Cerebellar cortex (tissue), 1 donor: ENCODE data around the gene LMAN1L.

ENCODE experiments used
- DNase-seq: peaks from one replicate; pipeline ENCODE4 v3.0.0-alpha.2; 2015; ENCODE audit warnings: low spot score

LMAN1L gene

DNA sequence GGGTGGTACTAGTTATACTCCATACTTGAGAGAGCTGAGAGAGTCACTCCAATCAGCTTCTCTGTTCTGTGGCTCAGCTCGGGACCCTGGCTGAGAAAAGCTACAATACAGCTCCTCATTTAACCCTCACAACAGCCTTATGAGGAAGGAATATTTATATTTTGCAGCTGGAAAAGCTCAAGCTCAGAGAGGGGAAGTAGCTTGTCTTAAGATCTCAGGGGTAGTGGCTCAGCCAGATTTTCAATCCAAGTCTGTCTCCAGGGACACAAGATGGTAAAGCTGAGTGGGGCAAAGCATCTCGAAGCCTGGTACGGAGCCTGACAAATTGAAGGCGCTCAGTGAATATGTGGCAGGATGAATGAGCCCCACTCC is 45.7 kb downstream of the LMAN1L start:
- no peak for DNase-seq

DNA sequence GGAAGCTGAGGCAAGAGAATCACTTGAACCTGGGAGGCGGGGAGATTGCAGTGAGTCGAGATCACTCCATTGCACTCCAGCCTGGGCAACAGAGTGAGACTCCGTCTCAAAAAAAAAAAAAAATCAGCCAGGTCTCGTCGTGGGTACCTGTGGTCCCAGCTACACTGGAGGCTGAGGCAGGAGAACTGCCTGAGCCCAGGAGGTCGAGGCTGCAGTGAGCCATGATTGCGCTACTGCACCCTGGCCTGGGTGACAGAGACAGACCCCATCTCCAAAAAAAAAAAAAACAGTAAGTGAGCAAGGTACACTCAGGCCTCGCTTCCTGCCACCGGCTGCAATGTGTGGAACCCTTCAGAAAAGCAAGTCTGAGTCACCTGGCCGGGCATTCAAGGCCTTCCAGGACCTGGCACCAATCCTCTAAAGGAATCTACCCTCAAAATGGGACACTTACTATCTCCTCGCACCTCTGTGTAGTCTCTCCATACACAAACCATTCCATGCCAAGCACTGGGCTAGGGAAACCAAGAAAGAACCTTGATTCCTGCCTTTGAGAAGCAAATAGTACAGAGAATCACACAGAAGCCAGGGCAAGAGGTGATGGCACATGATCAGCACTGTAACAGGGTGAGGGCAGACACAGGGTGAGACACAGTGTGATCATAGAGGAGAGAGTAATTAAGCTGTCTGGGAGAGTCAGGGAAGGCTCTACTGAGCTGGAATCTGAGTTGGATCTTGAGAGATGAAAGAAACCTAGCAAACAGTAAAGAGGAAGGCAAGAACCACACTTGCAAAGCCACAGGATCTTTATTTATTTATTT is 50.8 kb downstream of the LMAN1L start:
- DNase-seq, result no peak

DNA sequence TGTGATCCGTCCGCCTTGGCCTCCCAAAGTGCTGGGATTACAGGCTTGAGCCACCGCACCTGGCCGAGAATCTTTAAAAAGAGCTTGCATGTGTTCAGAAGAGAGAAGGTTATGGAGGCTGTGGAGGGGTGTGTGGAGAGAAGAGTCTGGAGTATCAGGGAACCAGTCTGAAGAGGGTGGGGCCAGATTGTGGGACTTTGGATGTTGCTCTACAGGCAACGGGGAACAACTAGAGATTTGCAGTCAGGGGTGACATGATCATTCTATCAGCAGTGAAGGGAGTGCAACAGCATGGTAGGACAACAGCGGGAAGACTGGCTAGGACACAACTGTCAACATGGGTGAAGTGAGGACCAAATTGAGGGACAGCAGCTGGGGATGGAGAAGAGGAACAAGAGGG is 51.7 kb downstream of the LMAN1L start:
- DNase-seq, result no peak

DNA sequence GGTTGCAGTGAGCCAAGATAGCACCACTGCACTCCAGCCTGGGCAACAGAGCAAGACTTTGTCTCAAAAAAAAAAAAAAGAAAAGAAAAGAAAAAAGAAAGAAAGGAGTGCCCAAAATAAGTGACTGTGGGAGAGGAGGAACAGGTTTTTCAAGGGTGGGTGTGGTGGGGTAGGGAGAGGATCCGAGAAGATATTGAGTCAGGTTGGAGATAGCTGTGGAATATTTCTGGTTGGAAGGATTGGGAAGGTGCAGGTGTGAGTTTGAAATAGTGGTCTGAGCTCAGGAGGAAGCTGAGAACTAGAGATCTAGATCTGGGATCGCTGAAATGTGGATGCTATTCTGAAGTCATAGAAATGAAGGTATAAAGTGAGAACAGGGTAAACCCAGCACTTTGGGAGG is 52.7 kb downstream of the LMAN1L start:
- DNase-seq, result no peak

DNA sequence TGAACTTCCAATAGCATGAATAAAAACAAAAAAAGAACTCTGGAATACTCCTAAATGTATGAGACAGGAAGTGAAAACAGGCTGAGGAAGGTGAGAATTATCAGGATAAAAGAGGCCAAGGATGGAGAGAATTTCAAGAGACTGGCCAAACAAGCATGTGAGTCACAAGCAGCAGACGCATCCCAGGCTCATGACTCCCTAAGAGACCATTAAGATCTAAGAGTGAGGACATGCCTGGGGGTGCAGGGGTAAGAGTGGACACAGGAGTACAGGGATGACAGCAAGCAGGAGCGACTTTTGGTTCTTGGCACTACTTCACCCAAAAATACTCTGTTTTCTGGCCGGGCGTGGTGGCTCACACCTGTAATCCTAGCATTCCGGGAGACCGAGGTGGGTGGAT is 53.5 kb downstream of the LMAN1L start:
- no peak for DNase-seq

DNA sequence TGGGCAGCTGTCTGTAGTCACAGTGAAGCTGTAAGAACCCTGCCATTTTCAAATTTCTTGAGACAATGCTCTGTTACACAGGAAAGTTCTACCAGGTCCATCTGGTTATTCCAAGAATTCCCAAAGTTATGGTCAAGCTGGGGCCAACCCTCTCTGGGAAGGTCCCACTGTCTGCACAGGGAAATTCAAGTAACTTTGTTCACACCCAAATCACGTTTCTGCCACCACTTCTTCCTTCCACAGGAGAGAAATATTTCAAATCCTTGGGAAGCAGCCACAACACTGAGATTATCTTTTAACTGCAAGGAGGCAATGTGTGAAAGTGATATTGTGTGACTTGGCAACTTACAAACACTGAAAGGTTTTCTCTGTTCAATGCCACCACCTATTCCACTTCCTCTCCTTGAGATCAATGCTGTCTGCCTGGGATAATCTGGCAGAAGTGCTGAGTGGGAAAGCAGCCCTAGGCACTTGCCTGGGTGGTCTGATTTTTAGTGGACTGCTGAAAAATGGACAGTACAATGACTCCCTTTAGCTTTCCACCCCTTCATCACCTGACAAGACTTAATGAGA is 54.9 kb downstream of the LMAN1L start:
- no peak for DNase-seq

DNA sequence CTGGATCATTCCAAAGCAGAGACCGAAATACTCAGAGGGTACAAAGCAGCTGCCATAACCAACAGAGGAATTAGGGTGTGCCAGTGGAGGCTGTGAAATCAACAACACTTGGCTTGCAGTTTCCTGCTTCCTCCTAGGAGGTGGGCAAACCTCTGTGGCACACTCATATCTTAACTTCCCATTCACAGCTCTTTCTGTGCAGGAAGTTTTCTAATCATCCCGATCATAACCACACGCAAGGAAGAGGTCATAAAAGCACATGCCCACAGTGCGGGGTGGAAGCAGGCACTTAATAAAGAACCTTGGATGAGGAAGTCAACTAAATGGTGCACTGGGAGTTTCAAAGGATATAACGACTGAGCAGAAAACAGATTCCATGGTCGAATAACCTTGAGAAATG is 55.4 kb downstream of the LMAN1L start:
- DNase-seq, result no peak

DNA sequence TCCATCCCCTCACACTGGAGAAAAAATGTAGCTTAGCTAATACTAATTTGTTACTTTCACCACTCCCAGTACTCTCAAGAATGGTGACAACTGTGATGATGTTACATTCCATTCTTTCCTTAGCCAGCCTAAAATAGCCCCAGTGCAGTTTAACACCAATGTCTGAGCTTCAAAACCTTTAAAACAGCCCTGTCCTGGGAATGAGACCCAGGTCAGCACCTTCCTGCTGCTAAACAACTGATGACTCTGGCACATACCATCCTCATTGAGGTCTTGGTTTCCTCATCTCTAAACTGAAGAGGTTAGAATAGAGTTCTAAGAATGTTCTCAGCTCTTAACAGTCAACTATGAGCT is 56.7 kb downstream of the LMAN1L start:
- DNase-seq, result no peak

DNA sequence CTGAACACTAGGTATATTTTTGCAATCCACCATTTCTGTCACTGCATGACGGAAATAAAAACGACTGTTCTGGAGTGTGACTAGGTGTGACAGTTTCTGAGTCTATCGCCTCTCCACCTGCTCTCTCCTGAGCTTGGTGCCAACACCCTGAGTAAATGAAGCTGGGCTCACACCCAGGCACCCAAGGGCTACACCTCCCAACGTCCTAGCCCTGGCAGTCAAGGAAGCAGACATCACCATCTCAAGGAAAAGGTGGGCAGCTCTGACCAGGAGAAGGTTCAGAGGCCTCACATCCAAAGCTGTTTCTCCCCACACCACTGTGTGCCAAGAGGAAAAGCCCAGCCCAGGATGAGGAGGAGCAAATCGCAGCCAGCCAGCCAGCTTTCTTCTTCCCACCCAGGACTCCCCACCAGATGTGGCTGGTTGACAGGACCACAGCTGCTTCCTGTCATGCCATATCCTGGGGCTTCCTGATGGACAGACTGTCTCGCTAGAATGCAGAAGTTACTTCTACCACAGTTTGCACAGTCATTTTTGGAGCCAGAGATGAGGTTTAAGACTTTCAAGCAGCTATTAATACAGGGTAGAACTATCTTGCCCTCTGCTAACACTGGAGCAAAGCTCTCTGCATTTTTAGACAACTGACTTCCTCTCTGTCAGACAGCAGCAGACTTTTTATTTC is 57.2 kb downstream of the LMAN1L start:
- DNase-seq, result peak; percentile 11

DNA sequence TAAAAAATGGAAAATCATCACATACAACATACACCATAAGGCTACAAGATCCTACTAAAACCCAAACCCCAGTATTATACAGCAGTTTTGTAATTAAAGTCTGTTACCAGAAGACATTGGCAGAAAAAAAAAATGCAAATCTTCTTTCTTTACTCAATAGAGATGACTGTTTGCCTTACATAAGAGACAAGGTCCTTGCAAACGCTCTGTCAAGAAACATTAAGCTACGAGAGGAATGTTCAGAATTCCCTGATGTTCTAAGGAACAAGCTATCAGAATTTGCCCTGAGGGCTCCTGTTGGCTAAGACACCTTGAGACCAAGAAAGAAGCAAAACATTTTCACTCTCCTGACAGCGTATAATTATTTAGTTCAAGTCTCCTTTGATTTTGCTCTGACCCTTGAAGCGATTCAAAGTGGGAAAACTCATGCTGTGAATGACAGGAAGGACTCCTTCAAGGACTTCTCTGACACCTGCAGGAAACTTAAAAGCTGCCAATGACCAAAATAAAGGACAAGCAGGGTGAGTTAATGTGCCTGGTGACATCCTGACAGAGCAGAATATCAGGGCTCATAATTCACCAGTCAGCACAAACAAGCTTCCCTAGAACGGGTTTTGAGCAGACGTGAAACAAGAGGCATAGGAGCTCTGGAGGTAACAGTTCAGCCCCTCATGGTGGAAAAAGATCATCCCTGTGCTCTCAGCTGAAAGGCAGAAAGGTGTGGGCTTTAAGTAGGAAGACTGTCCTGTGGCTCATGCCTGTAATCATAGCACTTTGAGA is 58.0 kb downstream of the LMAN1L start:
- no peak for DNase-seq

DNA sequence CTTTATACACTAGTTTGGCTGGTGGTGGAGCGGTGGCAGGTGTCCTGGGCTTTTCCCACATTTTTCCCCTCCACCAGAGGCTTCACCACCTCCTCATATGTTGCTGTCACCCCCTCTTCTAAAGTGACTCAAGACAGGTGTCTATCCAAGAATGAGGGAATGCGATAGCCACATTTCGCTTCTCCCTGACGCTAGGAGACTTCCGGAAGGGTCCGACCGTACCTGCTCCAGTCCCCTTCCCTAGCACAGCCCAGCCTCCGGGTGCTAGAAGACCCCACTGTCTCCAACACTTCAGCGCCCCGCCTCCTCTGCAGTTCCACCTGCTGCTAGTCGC is 60.0 kb downstream of the LMAN1L start:
- no peak for DNase-seq

DNA sequence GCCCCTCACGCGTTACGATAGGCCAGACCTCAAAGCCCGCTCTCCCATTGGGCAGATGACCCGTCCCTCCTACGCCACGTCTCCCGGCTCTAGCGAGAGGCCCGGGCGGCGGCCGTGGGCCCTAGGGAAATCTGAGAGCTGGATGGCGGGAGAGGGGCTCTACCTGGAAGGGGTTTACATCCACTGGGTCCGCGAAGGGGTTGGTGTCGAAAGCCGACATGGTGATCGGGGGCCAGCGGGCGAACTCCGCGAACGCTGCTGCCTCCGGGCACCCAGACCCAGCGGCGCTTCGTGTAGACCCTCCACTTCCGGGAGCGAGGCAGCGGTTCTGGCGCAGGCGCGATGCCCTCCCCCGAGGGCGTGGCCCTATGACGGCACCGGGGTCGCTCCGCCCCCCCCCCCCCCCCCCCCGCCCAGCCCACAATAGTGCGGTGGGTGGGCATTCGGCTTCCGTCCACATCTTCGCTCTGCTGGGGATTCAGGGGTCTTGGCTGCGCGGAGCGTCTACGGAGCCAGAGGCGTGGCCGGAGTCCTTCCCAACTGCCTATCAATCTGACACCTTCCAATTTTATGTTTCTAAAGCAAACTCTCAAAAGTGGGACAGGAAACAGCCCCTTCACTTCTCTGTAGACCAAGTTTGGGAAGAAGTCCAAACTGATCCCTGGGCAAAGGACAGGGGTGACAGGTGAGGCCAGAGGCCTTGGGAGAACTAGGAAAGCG is 60.6 kb downstream of the LMAN1L start, which contains the start of gene SCAMP2:
TSS of gene SCAMP2 (minus strand) at position 330 of the 720 bp plus-strand sequence. CDS start at position 220, 110 bp downstream.
- DNase-seq, result peak; percentile 97

DNA sequence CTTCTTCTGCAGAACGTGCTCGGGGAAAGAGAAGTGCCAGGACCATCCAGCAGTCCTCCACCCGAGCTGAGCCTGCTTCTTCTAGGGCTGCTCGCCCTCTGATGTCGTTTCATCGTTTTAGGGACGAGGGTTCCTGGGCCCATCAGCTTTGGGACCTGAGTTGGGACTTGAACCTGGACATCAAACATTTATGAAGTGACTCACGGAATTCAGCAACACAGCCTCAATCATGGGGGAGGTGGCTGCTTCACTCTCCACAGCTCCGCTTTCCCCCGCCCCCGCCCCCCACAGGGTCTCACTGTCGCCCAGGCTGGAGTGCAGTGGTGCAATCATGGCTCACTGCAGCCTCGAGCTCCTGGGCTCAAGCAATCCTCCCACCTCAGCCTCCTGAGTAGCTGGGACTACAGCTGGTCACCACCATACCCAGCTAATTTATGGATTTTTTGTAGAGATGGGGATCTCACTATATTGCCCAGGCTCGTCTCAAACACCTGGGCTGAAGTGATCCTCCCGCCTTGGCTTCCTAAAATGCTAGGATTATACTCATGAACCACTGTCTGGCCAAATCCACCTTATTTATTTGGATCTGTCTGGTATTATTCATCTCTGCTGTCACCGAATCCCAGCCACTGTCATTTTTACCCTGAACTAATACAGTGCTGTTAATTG is 61.3 kb downstream of the LMAN1L start:
- DNase-seq, result no peak
